Measurements from ENCODE around the gene STX8. TPM values are rescaled to one million over a fixed set of nuclear protein-coding genes. Genes with fewer than 3 reads are reported as not detected.

The STX8 gene
- polyA plus RNA-seq, 1 experiment = 44.7 TPM

GRCh38 chr17:9520649-9521048 lies 55.0 kb downstream of the STX8 start:
- POLR2A ChIA-PET = no interaction called here
- no peak for TF ChIP-seq CTCF (IDR thresholded peaks at IDR 0.05; ENCODE audit: insufficient read depth, low read depth, low read length)
- CTCF ChIA-PET = interaction anchor here (1.6 to 7.0 kb wide), 3 partner anchors 26 to 524 kb away, joined by 3 to 80 read pairs (median 5); no protein-coding TSS in a partner anchor
- Histone ChIP-seq H3K36me3 (ENCODE audit: control insufficient read depth, insufficient read depth, low read length) (no peaks in the 10 kb centered on the region), H3K4me3 (ENCODE audit: low read depth, low read length) (no peak overlapping the region), H3K27me3 (ENCODE audit: control insufficient read depth, insufficient read depth, low read length) (no peaks in the 10 kb centered on the region)
- no peak for DNase-seq (ENCODE audit: low read depth)

GRCh38 chr17:9519583-9520272 lies 55.9 kb downstream of the STX8 start:
- Histone ChIP-seq H3K27me3 (ENCODE audit: control insufficient read depth, insufficient read depth, low read length) (no peaks in the 10 kb centered on the region), H3K4me3 (ENCODE audit: low read depth, low read length) (no peak overlapping the region), H3K36me3 (ENCODE audit: control insufficient read depth, insufficient read depth, low read length) (no peaks in the 10 kb centered on the region)
- ChIA-PET CTCF (interaction anchor here (1.6 to 7.0 kb wide), 2 partner anchors 264 to 523 kb away, joined by 3 to 80 read pairs; no protein-coding TSS in a partner anchor), POLR2A (no interaction called here)
- DNase-seq (ENCODE audit: low read depth) = no peak
- TF ChIP-seq CTCF (IDR thresholded peaks at IDR 0.05; ENCODE audit: insufficient read depth, low read depth, low read length) = no peak

- Histone ChIP-seq H3K4me3 (ENCODE audit: low read depth, low read length) (no peak overlapping the region), H3K27me3 (ENCODE audit: control insufficient read depth, insufficient read depth, low read length) (no peaks in the 10 kb centered on the region), H3K36me3 (ENCODE audit: control insufficient read depth, insufficient read depth, low read length) (no peaks in the 10 kb centered on the region)
- CTCF ChIA-PET = interaction anchor here (1.3 to 1.7 kb wide), 3 partner anchors 142 to 523 kb away, joined by 3 to 4 read pairs (median 4); no protein-coding TSS in a partner anchor
- DNase-seq (ENCODE audit: low read depth) = no peak
- POLR2A ChIA-PET = no interaction called here
- TF ChIP-seq CTCF (IDR thresholded peaks at IDR 0.05; ENCODE audit: insufficient read depth, low read depth, low read length) = no peak
Observed at GRCh38 chr17:9517396-9517795, 58.2 kb downstream of the STX8 start.

GRCh38 chr17:9513266-9513665 lies 62.4 kb downstream of the STX8 start:
- TF ChIP-seq CTCF (IDR thresholded peaks at IDR 0.05; ENCODE audit: insufficient read depth, low read depth, low read length) = no peak
- no peak for DNase-seq (ENCODE audit: low read depth)
- ChIA-PET POLR2A (no interaction called here), CTCF (interaction anchor here (0.7 to 1.0 kb wide), 3 partner anchors 9 to 518 kb away, joined by 3 to 4 read pairs (median 3); partner anchors contain the start of gene NTN1)
- no peak overlapping the region for H3K4me3 ChIP-seq (ENCODE audit: low read depth, low read length)
- H3K27me3 ChIP-seq (ENCODE audit: control insufficient read depth, insufficient read depth, low read length) = no peaks in the 10 kb centered on the region
- no peaks in the 10 kb centered on the region for H3K36me3 ChIP-seq (ENCODE audit: control insufficient read depth, insufficient read depth, low read length)

GRCh38 chr17:9512323-9513168 lies 63.1 kb downstream of the STX8 start:
- no peak for TF ChIP-seq CTCF (IDR thresholded peaks at IDR 0.05; ENCODE audit: insufficient read depth, low read depth, low read length)
- H3K27me3 ChIP-seq (ENCODE audit: control insufficient read depth, insufficient read depth, low read length) = no peaks in the 10 kb centered on the region
- no peaks in the 10 kb centered on the region for H3K36me3 ChIP-seq (ENCODE audit: control insufficient read depth, insufficient read depth, low read length)
- ChIA-PET CTCF (interaction anchor here (0.7 to 1.0 kb wide), 2 partner anchors 9 to 10 kb away, joined by 4 read pairs; no protein-coding TSS in a partner anchor), POLR2A (no interaction called here)
- no peak overlapping the region for H3K4me3 ChIP-seq (ENCODE audit: low read depth, low read length)
- DNase-seq (ENCODE audit: low read depth) = no peak
